HEK293 (cell line): ENCODE measurements around the gene EML6.

Experiments used
- CTCF ChIA-PET: fragments of 350-600 bp; formaldehyde crosslinking; extraction: SDS; loops from one replicate; lab custom pipeline; 2021; ENCODE audit warnings: antibody characterized with exemption; lab: Yijun Ruan, JAX
- POLR2A ChIA-PET: fragments of 300-600 bp; formaldehyde crosslinking; extraction: SDS; loops from one replicate; lab custom pipeline; 2020; ENCODE audit warnings: antibody characterized with exemption, inconsistent platforms; lab: Yijun Ruan, JAX
- H3K27ac ChIP-seq: fragments of 200-500 bp; sonication (Bioruptor generic); 2 replicates; pipeline ENCODE4 v1.5.1; 2014; ENCODE audit warnings: low read depth, low read length, control low read depth, inconsistent platforms; ENCODE audit errors: extremely low read depth
- H3K36me3 ChIP-seq, 2 experiments: fragments of 200-500 bp in 1 of 2; sonication (Bioruptor generic) in 1 of 2; 1 replicate in 1 of 2; 2 replicates in 1 of 2; pipeline ENCODE4 v1.5.1; 2014 to 2017; ENCODE audit warnings: inconsistent platforms in 2 of 2, low read length in 2 of 2; ENCODE audit not compliant: control insufficient read depth in 2 of 2, insufficient read depth in 1 of 2
- H3K4me1 ChIP-seq: fragments of 200-500 bp; sonication (Bioruptor generic); 2 replicates; pipeline ENCODE4 v1.5.1; 2014; ENCODE audit warnings: mild to moderate bottlenecking, low read length, inconsistent platforms; ENCODE audit not compliant: control insufficient read depth, insufficient read depth
- H3K4me3 ChIP-seq: 2 replicates; pipeline ENCODE4 v1.5.1; 2011; ENCODE audit warnings: low read depth, mild to moderate bottlenecking, control low read depth, low read length, moderate library complexity
- H3K9me3 ChIP-seq: fragments of 200-500 bp; sonication (Bioruptor generic); 2 replicates; pipeline ENCODE4 v1.5.1; 2014; ENCODE audit warnings: low read depth, low read length, inconsistent platforms; ENCODE audit not compliant: control insufficient read depth, insufficient read depth
- FEZF1 ChIP-seq: fragments of 450-650 bp; formaldehyde crosslinking; IDR thresholded peaks from 2 replicates; pipeline ENCODE4 v1.5.1; 2016; ENCODE audit warnings: missing biosample characterization, missing genetic modification characterization
- GLI4 ChIP-seq: fragments of 450-650 bp; formaldehyde crosslinking; IDR thresholded peaks from 2 replicates; pipeline ENCODE4 v1.5.1; 2016; ENCODE audit warnings: missing biosample characterization, missing genetic modification characterization
- HOXA7 ChIP-seq: sonication (generic); formaldehyde crosslinking; IDR thresholded peaks from 2 replicates; pipeline ENCODE4 v1.8.1; 2022; ENCODE audit warnings: missing genetic modification reagents, borderline replicate concordance
- HOXD13 ChIP-seq: sonication (generic); formaldehyde crosslinking; IDR thresholded peaks from 2 replicates; pipeline ENCODE4 v1.8.0; 2022; ENCODE audit warnings: missing genetic modification reagents, borderline replicate concordance
- KLF10 ChIP-seq: fragments of 450-650 bp; IDR thresholded peaks from 2 replicates; pipeline ENCODE4 v1.5.1; 2018; ENCODE audit warnings: missing biosample characterization, mild to moderate bottlenecking, missing genetic modification characterization
- KLF17 ChIP-seq: fragments of 450-650 bp; formaldehyde crosslinking; IDR thresholded peaks from 2 replicates; pipeline ENCODE4 v1.5.1; 2016; ENCODE audit warnings: missing biosample characterization, missing genetic modification characterization
- KLF7 ChIP-seq: fragments of 450-650 bp; formaldehyde crosslinking; IDR thresholded peaks from 2 replicates; pipeline ENCODE4 v1.5.1; 2016; ENCODE audit warnings: missing biosample characterization, missing genetic modification characterization, borderline replicate concordance
- PRDM2 ChIP-seq: fragments of 450-650 bp; formaldehyde crosslinking; IDR thresholded peaks from 2 replicates; pipeline ENCODE4 v1.5.1; 2016; ENCODE audit warnings: missing biosample characterization, missing genetic modification characterization, borderline replicate concordance
- SALL2 ChIP-seq: fragments of 450-650 bp; formaldehyde crosslinking; IDR thresholded peaks from 2 replicates; pipeline ENCODE4 v1.5.0; 2017; ENCODE audit warnings: missing biosample characterization, mild to moderate bottlenecking, missing genetic modification characterization, borderline replicate concordance
- YY2 ChIP-seq: fragments of 450-650 bp; formaldehyde crosslinking; IDR thresholded peaks from 2 replicates; pipeline ENCODE4 v1.5.1; 2016; ENCODE audit warnings: missing biosample characterization, missing genetic modification characterization
- ZBTB11 ChIP-seq: fragments of 450-650 bp; formaldehyde crosslinking; conservative IDR thresholded peaks from 2 replicates; pipeline ENCODE4 v1.5.1; 2016; ENCODE audit warnings: low read depth, missing biosample characterization, missing genetic modification characterization
- ZBTB17 ChIP-seq: fragments of 450-650 bp; formaldehyde crosslinking; IDR thresholded peaks from 2 replicates; pipeline ENCODE4 v1.5.1; 2016; ENCODE audit warnings: missing biosample characterization, missing genetic modification characterization
- ZNF24 ChIP-seq: fragments of 450-650 bp; formaldehyde crosslinking; IDR thresholded peaks from 2 replicates; pipeline ENCODE4 v1.5.1; 2016; ENCODE audit warnings: missing biosample characterization, missing genetic modification characterization
- ZNF311 ChIP-seq: fragments of 450-650 bp; formaldehyde crosslinking; IDR thresholded peaks from 2 replicates; pipeline ENCODE4 v1.5.1; 2017; ENCODE audit warnings: missing biosample characterization, missing genetic modification characterization, borderline replicate concordance
- ZNF350 ChIP-seq: fragments of 450-650 bp; formaldehyde crosslinking; IDR thresholded peaks from 2 replicates; pipeline ENCODE4 v1.5.0; 2017; ENCODE audit warnings: missing biosample characterization, mild to moderate bottlenecking, missing genetic modification characterization
- ZNF366 ChIP-seq: fragments of 450-650 bp; formaldehyde crosslinking; conservative IDR thresholded peaks from 2 replicates; pipeline ENCODE4 v1.5.1; 2016; ENCODE audit warnings: missing biosample characterization, missing genetic modification characterization
- ZNF416 ChIP-seq: fragments of 450-650 bp; formaldehyde crosslinking; IDR thresholded peaks from 2 replicates; pipeline ENCODE4 v1.5.1; 2016; ENCODE audit warnings: missing biosample characterization, missing genetic modification characterization
- ZNF426 ChIP-seq: fragments of 450-650 bp; formaldehyde crosslinking; IDR thresholded peaks from 2 replicates; pipeline ENCODE4 v1.5.1; 2017; ENCODE audit warnings: missing biosample characterization, missing genetic modification characterization, mild to moderate bottlenecking, inconsistent platforms, moderate library complexity
- ZNF433 ChIP-seq: fragments of 450-650 bp; formaldehyde crosslinking; IDR thresholded peaks from 2 replicates; pipeline ENCODE4 v1.5.1; 2016; ENCODE audit warnings: missing biosample characterization, missing genetic modification characterization, low read depth
- ZNF530 ChIP-seq: fragments of 450-650 bp; formaldehyde crosslinking; IDR thresholded peaks from 2 replicates; pipeline ENCODE4 v1.5.1; 2016; ENCODE audit warnings: low read depth, missing biosample characterization, missing genetic modification characterization
- ZNF548 ChIP-seq: fragments of 450-650 bp; formaldehyde crosslinking; IDR thresholded peaks from 2 replicates; pipeline ENCODE4 v1.5.1; 2016; ENCODE audit warnings: missing biosample characterization, missing genetic modification characterization
- ZNF561 ChIP-seq: fragments of 450-650 bp; IDR thresholded peaks from 2 replicates; pipeline ENCODE4 v1.5.1; 2018; ENCODE audit warnings: missing biosample characterization, missing genetic modification characterization, borderline replicate concordance
- ZNF658 ChIP-seq: fragments of 450-650 bp; formaldehyde crosslinking; IDR thresholded peaks from 2 replicates; pipeline ENCODE4; 2016; ENCODE audit warnings: missing biosample characterization, missing genetic modification characterization
- ZNF776 ChIP-seq: fragments of 450-650 bp; formaldehyde crosslinking; IDR thresholded peaks from 2 replicates; pipeline ENCODE4 v1.5.0; 2017; ENCODE audit warnings: missing biosample characterization, missing genetic modification characterization, borderline replicate concordance
- ZNF792 ChIP-seq: fragments of 450-650 bp; formaldehyde crosslinking; IDR thresholded peaks from 2 replicates; pipeline ENCODE4 v1.5.1; 2016; ENCODE audit warnings: missing biosample characterization, missing genetic modification characterization

EML6 gene

DNA sequence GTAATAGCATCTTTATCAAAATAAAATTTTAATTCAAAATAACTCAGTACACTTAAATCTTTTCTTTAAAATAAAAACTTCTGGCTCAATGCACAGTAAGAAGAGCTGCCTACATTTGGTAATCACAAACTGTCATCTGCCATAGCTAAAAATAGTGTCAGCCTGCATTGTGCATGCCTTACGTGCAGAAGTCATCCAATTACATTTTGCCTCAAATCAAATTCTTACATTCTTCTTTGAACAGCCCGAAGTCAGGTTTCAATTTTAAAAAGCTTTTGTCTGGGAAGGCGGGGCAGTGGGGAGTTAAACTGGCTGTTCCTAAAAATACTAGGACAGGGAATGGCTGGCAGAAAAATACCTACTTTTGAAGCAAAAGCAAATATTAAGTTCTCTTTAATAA is 275.7 kb downstream of the EML6 start (continued):
- no peak for TF ChIP-seq KLF7 (tag by site-specific recombination)
- no peak for TF ChIP-seq ZNF792 (tag by site-specific recombination)
- TF ChIP-seq HOXD13, result no peak
- no peak for TF ChIP-seq ZNF24 (tag by site-specific recombination)
- no peak for TF ChIP-seq ZNF658
- no peak for TF ChIP-seq SALL2 (tag by site-specific recombination)
- TF ChIP-seq ZNF561 (tag by site-specific recombination), result no peak
- no peak for TF ChIP-seq ZNF416 (tag by site-specific recombination)
- no peak for TF ChIP-seq ZNF548 (tag by site-specific recombination)
- no peak for TF ChIP-seq ZNF350
- TF ChIP-seq KLF17 (tag by site-specific recombination), result no peak
- no peak for TF ChIP-seq KLF10 (tag by site-specific recombination)
- TF ChIP-seq ZBTB11 (tag by site-specific recombination), result no peak
- no peak for TF ChIP-seq FEZF1 (tag by site-specific recombination)

DNA sequence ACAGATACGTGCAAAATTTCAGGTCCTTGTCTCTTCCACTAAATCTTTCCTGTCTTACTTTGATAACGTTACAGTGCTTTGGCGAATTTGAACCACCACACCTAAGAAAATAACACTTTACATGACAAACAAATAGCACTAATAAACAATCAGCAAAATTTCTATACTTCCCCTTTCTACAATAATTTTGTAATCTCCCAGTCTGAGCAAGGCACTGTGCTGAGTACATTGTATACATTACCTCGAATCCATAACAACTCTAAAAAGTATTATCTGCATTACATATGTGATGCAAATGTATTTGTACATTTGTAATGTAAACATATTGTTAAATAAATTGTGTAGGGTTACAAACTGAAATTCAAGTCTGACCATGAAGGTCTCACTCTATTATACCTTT is 276.9 kb downstream of the EML6 start:
- TF ChIP-seq ZNF433 (tag by site-specific recombination) (no peak), ZBTB17 (tag by site-specific recombination) (no peak), GLI4 (tag by site-specific recombination) (no peak), PRDM2 (tag by site-specific recombination) (no peak), HOXA7 (CRISPR knock-in tag) (no peak), YY2 (tag by site-specific recombination) (no peak), ZNF366 (no peak), ZNF426 (tag by site-specific recombination) (no peak), ZNF530 (tag by site-specific recombination) (no peak), ZNF311 (tag by site-specific recombination) (no peak), ZNF792 (tag by site-specific recombination) (no peak), ZNF776 (tag by site-specific recombination) (no peak)
- POLR2A ChIA-PET, result interaction anchor here (1.1 to 1.4 kb wide), 2 partner anchors 13 to 50 kb away, joined by 3 to 5 read pairs; partner anchors contain the start of gene RTN4

More for the DNA sequence above, 276.9 kb downstream of the EML6 start:
- Histone ChIP-seq H3K4me3 (no peak overlapping the region), H3K4me1 (peaks cover 38% of the 10 kb centered on the region), H3K9me3 (no peaks in the 10 kb centered on the region), H3K36me3 (no peaks in the 10 kb centered on the region), H3K27ac (no peak overlapping the region)
- CTCF ChIA-PET, result interaction anchor here (1.2 kb wide), 1 partner anchor 13 kb away, joined by 5 read pairs; no protein-coding TSS in a partner anchor
